OCI-LY7 (cell line): ENCODE results near the gene FBH1. TPM values are rescaled to one million over a fixed set of nuclear protein-coding genes. Genes with fewer than 3 reads are reported as not detected.

ENCODE experiments used
- BruUV-seq: library from RNA; stranded (reverse); fragments of 400-500 nt; replicated peaks from 2 replicates; lab custom pipeline; 2021; lab: Mats Ljungman, UMichigan
- CTCF ChIA-PET: fragments of 300-600 bp; sonication (Branson Sonifier 250); formaldehyde crosslinking; loops from one replicate; lab custom pipeline; 2022; ENCODE audit warnings: antibody characterized with exemption; ENCODE audit not compliant: unreplicated experiment; lab: Charles Lee
- POLR2A ChIA-PET: fragments of 300-600 bp; sonication (Branson Sonifier 250); formaldehyde crosslinking; loops from one replicate; lab custom pipeline; 2022; ENCODE audit warnings: antibody characterized with exemption; lab: Charles Lee
- DNase-seq: peaks from one replicate; pipeline ENCODE4 v3.0.0-alpha.2; 2015; ENCODE audit warnings: low spot score
- H2AFZ ChIP-seq: fragments of 200-600 bp; sonication (generic), shearing (Covaris generic); 2 replicates; pipeline ENCODE4 v1.6.1; 2014; ENCODE audit warnings: mild to moderate bottlenecking, antibody characterized with exemption, low read length, moderate library complexity
- H3K27ac ChIP-seq: fragments of 200-600 bp; sonication (generic); 2 replicates; pipeline ENCODE4 v1.5.1; 2014; ENCODE audit warnings: mixed run types, low read depth, mild to moderate bottlenecking, moderate library complexity, low read length, inconsistent platforms; ENCODE audit not compliant: poor library complexity, severe bottlenecking
- H3K36me3 ChIP-seq: fragments of 200-600 bp; sonication (generic); 2 replicates; pipeline ENCODE4 v1.6.1; 2014; ENCODE audit warnings: mild to moderate bottlenecking, antibody characterized with exemption, low read length, moderate library complexity, mixed read lengths; ENCODE audit not compliant: insufficient read depth
- H3K4me1 ChIP-seq: fragments of 200-600 bp; sonication (generic); 2 replicates; pipeline ENCODE4 v1.5.1; 2014; ENCODE audit warnings: mild to moderate bottlenecking, low read length; ENCODE audit not compliant: insufficient read depth, poor library complexity, severe bottlenecking
- H3K4me2 ChIP-seq: fragments of 200-600 bp; sonication (generic); 2 replicates; pipeline ENCODE4 v1.6.1; 2014; ENCODE audit warnings: mild to moderate bottlenecking, low read length
- H3K4me3 ChIP-seq: fragments of 200-600 bp; sonication (generic); 2 replicates; pipeline ENCODE4 v1.5.1; 2014; ENCODE audit warnings: mild to moderate bottlenecking, low read depth, low read length; ENCODE audit not compliant: poor library complexity, severe bottlenecking
- H3K79me2 ChIP-seq: fragments of 200-600 bp; sonication (generic); 2 replicates; pipeline ENCODE4 v1.6.1; 2016; ENCODE audit warnings: low read depth, mild to moderate bottlenecking, low read length, moderate library complexity, mixed read lengths; ENCODE audit not compliant: insufficient read depth
- H3K9me2 ChIP-seq: fragments of 200-600 bp; sonication (generic); 2 replicates; pipeline ENCODE4 v1.6.1; 2016; ENCODE audit warnings: mild to moderate bottlenecking, low read length, mixed read lengths; ENCODE audit not compliant: insufficient read depth
- H3K9me3 ChIP-seq: fragments of 200-600 bp; sonication (generic); 2 replicates; pipeline ENCODE4 v1.6.1; 2014; ENCODE audit warnings: mild to moderate bottlenecking, mixed run types, low read length, mixed read lengths
- H4K20me1 ChIP-seq: fragments of 200-600 bp; sonication (generic); 2 replicates; pipeline ENCODE4 v1.6.1; 2014; ENCODE audit warnings: mild to moderate bottlenecking, antibody characterized with exemption, low read length, moderate library complexity, mixed read lengths; ENCODE audit not compliant: insufficient read depth
- CTCF ChIP-seq: fragments of 200-600 bp; sonication (generic); conservative IDR thresholded peaks from 2 replicates; pipeline ENCODE4 v1.5.1; 2014; ENCODE audit warnings: mild to moderate bottlenecking, antibody characterized with exemption, low read length, moderate library complexity, mixed read lengths
- EZH2phosphoT487 ChIP-seq: fragments of 200-600 bp; sonication (generic); IDR thresholded peaks from 2 replicates; pipeline ENCODE4 v1.6.1; 2018; ENCODE audit warnings: low read depth, borderline replicate concordance, mild to moderate bottlenecking, mixed run types, antibody characterized with exemption, low read length, moderate library complexity, mixed read lengths
- intact Hi-C: fragments of 100-400 bp; cut with micrococcal nuclease; formaldehyde crosslinking; loops from one replicate; pipeline ENCODE4 v1.10.0; 2022; ENCODE audit not compliant: unreplicated experiment
- total RNA-seq, 2 experiments: library from RNA; depleted of rRNA in 1 of 2; stranded (reverse); fragments of >200 nt in 1 of 2; shearing (Covaris generic) in 1 of 2; gene quantifications; 2 replicates each; pipeline ENCODE4 v1.2.3, GENCODE V29; 2014 to 2022

FBH1 gene
- total RNA-seq, 2 experiments from 2014 or later, result 58.1 to 65.6 TPM

GRCh38 chr10:5932345-5932744, 42.3 kb downstream of the FBH1 start:
- no peak overlapping the region for H2AFZ ChIP-seq
- intact Hi-C loops, result no loop called here
- H3K4me2 ChIP-seq, result no peak overlapping the region
- no peaks in the 10 kb centered on the region for H3K79me2 ChIP-seq
- no peaks in the 10 kb centered on the region for H3K4me1 ChIP-seq
- CTCF ChIA-PET, result no interaction called here
- H3K27ac ChIP-seq, result no peak overlapping the region
- no peaks in the 10 kb centered on the region for H4K20me1 ChIP-seq
- DNase-seq, result no peak
- BruUV-seq, result no TSS peak
- H3K36me3 ChIP-seq, result peaks cover 73% of the 10 kb centered on the region
- TF ChIP-seq EZH2phosphoT487 (no peak), CTCF (no peak)
- no peak overlapping the region for H3K4me3 ChIP-seq
- H3K9me2 ChIP-seq, result no peaks in the 10 kb centered on the region
- no peaks in the 10 kb centered on the region for H3K9me3 ChIP-seq
- POLR2A ChIA-PET, result no interaction called here

- no peak for TF ChIP-seq CTCF
- no peak for TF ChIP-seq EZH2phosphoT487
- CTCF ChIA-PET, result no interaction called here
Measured at GRCh38 chr10:5933909-5934546, 44.0 kb downstream of the FBH1 start.

GRCh38 chr10:5935628-5936027, 45.6 kb downstream of the FBH1 start:
- Histone ChIP-seq H3K4me2 (no peak overlapping the region), H3K4me3 (no peak overlapping the region), H3K9me3 (no peaks in the 10 kb centered on the region), H2AFZ (no peak overlapping the region), H3K36me3 (peaks cover 55% of the 10 kb centered on the region), H4K20me1 (no peaks in the 10 kb centered on the region), H3K79me2 (no peaks in the 10 kb centered on the region), H3K27ac (no peak overlapping the region), H3K9me2 (no peaks in the 10 kb centered on the region), H3K4me1 (no peaks in the 10 kb centered on the region)
- TF ChIP-seq EZH2phosphoT487 (no peak), CTCF (no peak)
- DNase-seq, result no peak
- no TSS peak for BruUV-seq
- intact Hi-C loops, result no loop called here
- ChIA-PET POLR2A (no interaction called here), CTCF (no interaction called here)

More at GRCh38 chr10:5933909-5934546, 44.0 kb downstream of the FBH1 start:
- POLR2A ChIA-PET, result interaction anchor here (0.6 to 0.8 kb wide), 4 partner anchors 384 to 660 kb away, joined by 3 to 4 read pairs (median 3); no protein-coding TSS in a partner anchor
- peaks cover 71% of the 10 kb centered on the region for H3K36me3 ChIP-seq
- no peak overlapping the region for H3K4me3 ChIP-seq
- no peaks in the 10 kb centered on the region for H4K20me1 ChIP-seq
- no peaks in the 10 kb centered on the region for H3K9me2 ChIP-seq
- no peaks in the 10 kb centered on the region for H3K9me3 ChIP-seq
- no peak overlapping the region for H3K4me2 ChIP-seq
- DNase-seq, result no peak
- H3K79me2 ChIP-seq, result no peaks in the 10 kb centered on the region
- no peak overlapping the region for H2AFZ ChIP-seq
- intact Hi-C loops, result no loop called here
- no peak overlapping the region for H3K27ac ChIP-seq
- BruUV-seq, result no TSS peak
- no peaks in the 10 kb centered on the region for H3K4me1 ChIP-seq
